HFF-Myc (cell line): ENCODE results near the gene MED31.

Experiments
- DNase-seq: peaks from one replicate; pipeline ENCODE4 v3.0.0-alpha.2; 2011; ENCODE audit warnings: low read depth; ENCODE audit errors: extremely low read depth
- H3K4me3 ChIP-seq: replicated peaks from 2 replicates; pipeline ENCODE4 v1.5.1; 2011; ENCODE audit warnings: low read depth, mild to moderate bottlenecking, control low read depth, low read length
- CTCF ChIP-seq: IDR thresholded peaks from 2 replicates; pipeline ENCODE4 v1.5.1; 2012; ENCODE audit warnings: mild to moderate bottlenecking, low read depth, low read length, control low read depth; ENCODE audit errors: missing control alignments

Gene MED31

GRCh38 chr17:6636616-6637457 is 14.6 kb downstream of the MED31 start:
- no peak for DNase-seq
- TF ChIP-seq CTCF: no peak
- no peak overlapping the region for H3K4me3 ChIP-seq

GRCh38 chr17:6636105-6636504 is 15.3 kb downstream of the MED31 start:
- DNase-seq: no peak

GRCh38 chr17:6633263-6633662 is 18.1 kb downstream of the MED31 start:
- no peak for DNase-seq
- TF ChIP-seq CTCF: no peak
- no peak overlapping the region for H3K4me3 ChIP-seq

More at GRCh38 chr17:6636105-6636504, 15.3 kb downstream of the MED31 start:
- H3K4me3 ChIP-seq: no peak overlapping the region
- no peak for TF ChIP-seq CTCF

GRCh38 chr17:6632530-6632929 is 18.9 kb downstream of the MED31 start:
- no peak overlapping the region for H3K4me3 ChIP-seq
- no peak for TF ChIP-seq CTCF
- DNase-seq: no peak

GRCh38 chr17:6630390-6630789 is 21.0 kb downstream of the MED31 start:
- DNase-seq: no peak
- no peak for TF ChIP-seq CTCF
- no peak overlapping the region for H3K4me3 ChIP-seq

- no peak for TF ChIP-seq CTCF
- H3K4me3 ChIP-seq: no peak overlapping the region
- DNase-seq: no peak
These were observed 24.4 kb downstream of the MED31 start for GRCh38 chr17:6627019-6627418.
